CD4-positive, alpha-beta T cell (primary cell): ENCODE results near the gene PLEKHH2. TPM values are rescaled to one million over a fixed set of nuclear protein-coding genes. Genes with fewer than 3 reads are reported as not detected.

Experiments
- ATAC-seq: fragments of 200-7000 bp; cut with Tn5 transposase; one replicate; pipeline ENCODE4 v1.10.0; 2022; ENCODE audit warnings: mild to moderate bottlenecking; ENCODE audit not compliant: poor library complexity
- CTCF ChIA-PET: fragments of 350-600 bp; sonication (Branson Sonifier 250); formaldehyde crosslinking; loops from one replicate; lab custom pipeline; 2021; ENCODE audit warnings: antibody characterized with exemption, inconsistent platforms; lab: Charles Lee
- POLR2A ChIA-PET: fragments of 350-600 bp; sonication (Branson Sonifier 250); formaldehyde crosslinking; loops from one replicate; lab custom pipeline; 2021; ENCODE audit warnings: antibody characterized with exemption, inconsistent platforms; lab: Charles Lee
- DNase-seq, 14 experiments: peaks; one replicate each; pipeline ENCODE4 v3.0.0-alpha.2; 2013 to 2020; ENCODE audit warnings: mixed read lengths in 2 of 14
- H3K27ac ChIP-seq, 2 donors: one replicate each; pipeline versions ENCODE4 v1.5.1 to v1.7.0; 2013; ENCODE audit warnings: low read length in 2 of 2, low read depth in 1 of 2, mild to moderate bottlenecking in 1 of 2
- H3K27me3 ChIP-seq, 2 experiments: 1 replicate in 1 of 2; 2 replicates in 1 of 2; pipeline versions ENCODE4 v1.6.1 to v1.7.0; 2013; ENCODE audit warnings: low read length in 2 of 2, control low read depth in 1 of 2, mild to moderate bottlenecking in 1 of 2, moderate library complexity in 1 of 2; ENCODE audit not compliant: insufficient read depth in 2 of 2, control insufficient read depth in 1 of 2
- H3K36me3 ChIP-seq: one replicate; pipeline ENCODE4 v1.6.1; 2013; ENCODE audit warnings: low read length, control low read depth; ENCODE audit not compliant: insufficient read depth
- H3K4me1 ChIP-seq: one replicate; pipeline ENCODE4 v1.6.1; 2013; ENCODE audit warnings: low read length, control low read depth; ENCODE audit not compliant: insufficient read depth
- H3K4me3 ChIP-seq: one replicate; pipeline ENCODE4 v1.5.1; 2013; ENCODE audit warnings: mild to moderate bottlenecking, low read length, moderate library complexity
- H3K9me3 ChIP-seq, 2 experiments: 1 replicate in 1 of 2; 2 replicates in 1 of 2; pipeline versions ENCODE4 v1.6.1 to v1.7.0; 2013; ENCODE audit warnings: low read length in 2 of 2, mild to moderate bottlenecking in 2 of 2, control low read depth in 1 of 2, moderate library complexity in 1 of 2; ENCODE audit not compliant: control insufficient read depth in 1 of 2, insufficient read depth in 1 of 2
- H3K27ac Mint-ChIP-seq: one replicate; pipeline ENCODE4 v1.8.0; 2020; ENCODE audit warnings: mixed read lengths
- H3K27me3 Mint-ChIP-seq: one replicate; pipeline ENCODE4 v1.8.0; 2021; ENCODE audit warnings: mixed read lengths
- H3K36me3 Mint-ChIP-seq: one replicate; pipeline ENCODE4 v1.8.0; 2021; ENCODE audit warnings: low read depth, mixed read lengths
- H3K4me1 Mint-ChIP-seq: one replicate; pipeline ENCODE4 v1.8.0; 2021; ENCODE audit warnings: low read depth, mixed read lengths
- H3K4me3 Mint-ChIP-seq: one replicate; pipeline ENCODE4 v1.8.0; 2020; ENCODE audit warnings: mild to moderate bottlenecking, mixed read lengths
- H3K9me3 Mint-ChIP-seq: one replicate; pipeline ENCODE4 v1.8.0; 2020; ENCODE audit warnings: mixed read lengths
- CTCF ChIP-seq: fragments of 200-600 bp; IDR thresholded peaks from one replicate; pipeline ENCODE4 v1.8.0; 2022; ENCODE audit warnings: antibody characterized with exemption, mild to moderate bottlenecking
- intact Hi-C, 2 experiments: fragments of 100-400 bp; cut with DNase I in 1 of 2; cut with micrococcal nuclease in 1 of 2; formaldehyde crosslinking; loops; one replicate each; pipeline versions ENCODE4 v1.15.1 to v1.9.0; 2023 to 2025; cut with DNase I, micrococcal nuclease
- total RNA-seq, 174 experiments: library from RNA in 2 of 174; stranded (reverse) in 2 of 174; gene quantifications; one replicate each; pipeline ENCODE4 v1.2.3 and lab custom pipeline; 2021 to 2026

The PLEKHH2 gene
- total RNA-seq, 2 experiments from 2014 or later = 1.6 to 2.7 TPM

GRCh38 chr2:43738257-43738656, 101.2 kb downstream of the PLEKHH2 start:
- no peak for TF ChIP-seq CTCF
- DNase-seq (no peak), ATAC-seq (no peak)
- H3K27me3 Mint-ChIP-seq = peaks cover 13% of the 10 kb centered on the region
- Histone ChIP-seq H3K36me3 (no peaks in the 10 kb centered on the region), H3K4me3 (no peak overlapping the region), H3K27ac (no peak overlapping the region), H3K9me3 (no peaks in the 10 kb centered on the region), H3K4me1 (no peaks in the 10 kb centered on the region), H3K27me3 (no peaks in the 10 kb centered on the region)
- H3K36me3 Mint-ChIP-seq = no peaks in the 10 kb centered on the region
- no peaks in the 10 kb centered on the region for H3K9me3 Mint-ChIP-seq
- intact Hi-C loops = no loop called here
- ChIA-PET POLR2A (no interaction called here), CTCF (no interaction called here)
- no peak overlapping the region for H3K4me3 Mint-ChIP-seq
- H3K27ac Mint-ChIP-seq = no peak overlapping the region
- H3K4me1 Mint-ChIP-seq = no peaks in the 10 kb centered on the region

- Histone ChIP-seq H3K36me3 (no peaks in the 10 kb centered on the region), H3K27me3 (no peaks in the 10 kb centered on the region), H3K27ac (no peak overlapping the region), H3K4me3 (no peak overlapping the region), H3K9me3 (no peaks in the 10 kb centered on the region), H3K4me1 (no peaks in the 10 kb centered on the region)
- intact Hi-C loops = no loop called here
- ATAC-seq (no peak), DNase-seq (no peak)
- Mint-ChIP-seq H3K9me3 (no peaks in the 10 kb centered on the region), H3K27me3 (peaks cover 16% of the 10 kb centered on the region), H3K36me3 (no peaks in the 10 kb centered on the region), H3K27ac (no peak overlapping the region), H3K4me1 (no peaks in the 10 kb centered on the region), H3K4me3 (no peak overlapping the region)
- CTCF ChIA-PET = no interaction called here
- POLR2A ChIA-PET = no interaction called here
- TF ChIP-seq CTCF = no peak
Measured at GRCh38 chr2:43743706-43744105, 106.6 kb downstream of the PLEKHH2 start.

- H3K4me3 Mint-ChIP-seq = no peak overlapping the region
- Histone ChIP-seq H3K36me3 (no peaks in the 10 kb centered on the region), H3K4me3 (no peak overlapping the region), H3K4me1 (no peaks in the 10 kb centered on the region), H3K27ac (no peak overlapping the region), H3K27me3 (no peaks in the 10 kb centered on the region), H3K9me3 (no peaks in the 10 kb centered on the region)
- H3K36me3 Mint-ChIP-seq = no peaks in the 10 kb centered on the region
- no peak for DNase-seq
- no peaks in the 10 kb centered on the region for H3K4me1 Mint-ChIP-seq
- intact Hi-C loops = no loop called here
- peaks cover 11% of the 10 kb centered on the region for H3K27me3 Mint-ChIP-seq
- H3K9me3 Mint-ChIP-seq = no peaks in the 10 kb centered on the region
- ATAC-seq = no peak
- no peak overlapping the region for H3K27ac Mint-ChIP-seq
- CTCF ChIA-PET = no interaction called here
- POLR2A ChIA-PET = no interaction called here
- no peak for TF ChIP-seq CTCF
Measured at GRCh38 chr2:43745457-43745856, 108.4 kb downstream of the PLEKHH2 start.
